Mesothelial cell of epicardium (in vitro differentiated cells): ENCODE data around the gene HDLBP. TPM values are rescaled to one million over a fixed set of nuclear protein-coding genes. Genes with fewer than 3 reads are reported as not detected.

Source experiments
- DNase-seq, 2 experiments: peaks; one replicate each; pipeline ENCODE4 v3.0.0; 2021; ENCODE audit warnings: low spot score in 2 of 2; ENCODE audit not compliant: unreplicated experiment in 2 of 2
- H3K27ac Mint-ChIP-seq: 2 replicates; pipeline ENCODE4 v1.8.0; 2021; ENCODE audit warnings: mixed read lengths
- H3K27me3 Mint-ChIP-seq: 2 replicates; pipeline ENCODE4 v1.8.0; 2021; ENCODE audit warnings: low read depth, mixed read lengths
- H3K36me3 Mint-ChIP-seq: 2 replicates; pipeline ENCODE4 v1.8.0; 2021; ENCODE audit warnings: mixed read lengths
- H3K4me1 Mint-ChIP-seq: 2 replicates; pipeline ENCODE4 v1.8.0; 2021; ENCODE audit warnings: mixed read lengths
- H3K4me3 Mint-ChIP-seq: 2 replicates; pipeline ENCODE4 v1.8.0; 2021; ENCODE audit warnings: mild to moderate bottlenecking, moderate library complexity, mixed read lengths
- H3K9me3 Mint-ChIP-seq: 2 replicates; pipeline ENCODE4 v1.8.0; 2021; ENCODE audit warnings: mixed read lengths
- CTCF ChIP-seq: fragments of 200-600 bp; sonication (generic); IDR thresholded peaks from one replicate; pipeline ENCODE4 v1.5.0; 2021; ENCODE audit warnings: antibody characterized with exemption; ENCODE audit not compliant: unreplicated experiment
- total RNA-seq: library from RNA; stranded (reverse); gene quantifications from 3 replicates; pipeline ENCODE4 v1.2.1, GENCODE V29; 2021

HDLBP gene
- total RNA-seq, 1 donor from 2014 or later, result 484 TPM

GRCh38 chr2:241249654-241250053, 65.8 kb downstream of the HDLBP start:
- Mint-ChIP-seq H3K4me3 (no peak overlapping the region), H3K27me3 (no peaks in the 10 kb centered on the region), H3K27ac (no peak overlapping the region), H3K9me3 (no peaks in the 10 kb centered on the region), H3K36me3 (peaks cover 64% of the 10 kb centered on the region), H3K4me1 (no peaks in the 10 kb centered on the region)
- DNase-seq, result no peak
- no peak for TF ChIP-seq CTCF

GRCh38 chr2:241248897-241249296, 66.6 kb downstream of the HDLBP start:
- Mint-ChIP-seq H3K36me3 (peaks cover 68% of the 10 kb centered on the region), H3K27ac (no peak overlapping the region), H3K4me1 (no peaks in the 10 kb centered on the region)

DNA sequence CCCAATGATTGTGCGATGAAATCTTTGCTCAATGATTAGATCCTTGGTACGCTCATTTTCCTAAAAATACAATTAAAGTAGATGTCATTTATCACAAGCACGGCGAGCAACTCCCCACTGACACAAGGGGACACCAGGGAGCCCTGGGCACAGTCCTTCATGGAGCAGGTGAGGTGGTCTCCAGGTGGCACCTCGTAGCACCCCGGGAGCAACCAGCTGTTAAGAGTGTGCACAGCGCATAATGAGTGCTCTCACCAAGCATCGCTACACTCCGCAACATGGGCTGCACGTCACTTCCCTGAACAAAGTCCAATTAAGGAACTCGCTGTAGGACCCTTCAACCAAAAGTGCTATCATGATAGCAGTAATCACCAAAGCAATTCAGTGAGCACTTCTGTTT, 67.2 kb downstream of the HDLBP start:
- TF ChIP-seq CTCF, result no peak
- no peak for DNase-seq
- H3K36me3 Mint-ChIP-seq, result peaks cover 68% of the 10 kb centered on the region
- H3K9me3 Mint-ChIP-seq, result no peaks in the 10 kb centered on the region
- no peaks in the 10 kb centered on the region for H3K27me3 Mint-ChIP-seq
- no peak overlapping the region for H3K27ac Mint-ChIP-seq
- H3K4me3 Mint-ChIP-seq, result no peak overlapping the region
- H3K4me1 Mint-ChIP-seq, result no peaks in the 10 kb centered on the region

More at GRCh38 chr2:241248897-241249296, 66.6 kb downstream of the HDLBP start:
- Mint-ChIP-seq H3K9me3 (no peaks in the 10 kb centered on the region), H3K27me3 (no peaks in the 10 kb centered on the region), H3K4me3 (no peak overlapping the region)
- DNase-seq, result no peak
- no peak for TF ChIP-seq CTCF

- no peak overlapping the region for H3K4me3 Mint-ChIP-seq
- no peaks in the 10 kb centered on the region for H3K9me3 Mint-ChIP-seq
- no peaks in the 10 kb centered on the region for H3K27me3 Mint-ChIP-seq
- peaks cover 67% of the 10 kb centered on the region for H3K36me3 Mint-ChIP-seq
- no peak overlapping the region for H3K27ac Mint-ChIP-seq
- H3K4me1 Mint-ChIP-seq, result no peaks in the 10 kb centered on the region
- DNase-seq, result no peak
- TF ChIP-seq CTCF, result no peak
Measured at GRCh38 chr2:241244368-241244767, 71.1 kb downstream of the HDLBP start.

DNA sequence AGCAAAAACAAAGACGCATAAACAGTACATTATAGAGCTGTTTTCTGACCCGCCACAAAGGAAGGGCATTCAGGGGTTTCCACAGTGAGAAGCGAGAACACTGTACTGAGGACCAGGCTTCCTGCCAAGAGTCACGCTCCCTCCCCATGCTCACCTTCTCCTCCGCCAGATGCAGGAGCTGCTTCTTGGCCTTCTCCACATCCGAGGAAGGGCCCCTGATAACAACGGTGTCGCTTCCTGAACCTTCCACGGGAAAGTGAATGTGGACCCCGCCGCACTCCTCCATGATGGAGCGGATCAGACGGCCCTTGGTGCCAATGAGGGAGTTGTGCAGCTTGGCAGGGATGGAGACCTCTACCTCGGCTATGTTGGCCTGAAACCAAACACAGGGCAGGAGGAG, 73.2 kb downstream of the HDLBP start:
- DNase-seq, result no peak
- H3K36me3 Mint-ChIP-seq, result peaks cover 65% of the 10 kb centered on the region
- H3K9me3 Mint-ChIP-seq, result no peaks in the 10 kb centered on the region
- H3K4me1 Mint-ChIP-seq, result no peaks in the 10 kb centered on the region
- H3K27me3 Mint-ChIP-seq, result no peaks in the 10 kb centered on the region
- no peak overlapping the region for H3K27ac Mint-ChIP-seq
- TF ChIP-seq CTCF, result no peak
- H3K4me3 Mint-ChIP-seq, result no peak overlapping the region

DNA sequence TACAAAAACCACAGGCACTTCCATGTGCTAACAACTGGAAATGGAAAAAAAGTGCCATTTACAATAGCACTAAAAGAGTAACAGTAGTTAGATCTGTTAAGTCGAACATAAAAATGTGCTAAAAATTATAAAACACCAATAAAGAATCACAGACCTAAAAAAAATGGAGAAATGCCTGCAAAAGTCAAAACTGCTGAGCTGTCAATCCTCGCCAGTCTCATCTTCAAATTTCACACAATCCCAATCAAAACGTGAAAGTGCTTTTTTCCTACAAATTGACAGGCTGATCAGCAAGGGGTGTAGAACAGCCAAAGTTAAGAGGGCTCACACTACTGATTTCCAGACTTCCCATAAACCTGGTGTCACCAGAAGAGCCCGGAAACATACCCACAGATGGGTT, 73.8 kb downstream of the HDLBP start:
- Mint-ChIP-seq H3K9me3 (no peaks in the 10 kb centered on the region), H3K4me1 (no peaks in the 10 kb centered on the region), H3K4me3 (no peak overlapping the region), H3K36me3 (peaks cover 66% of the 10 kb centered on the region), H3K27me3 (no peaks in the 10 kb centered on the region), H3K27ac (no peak overlapping the region)
- no peak for DNase-seq
- TF ChIP-seq CTCF, result no peak
